Kidney (tissue), 14 donors: ENCODE measurements around the gene USP6NL. TPM values are rescaled to one million over a fixed set of nuclear protein-coding genes. Genes with fewer than 3 reads are reported as not detected.
A peak's percentile ranks its signal among the peaks of the same experiment; 100 is the strongest.

Experiments used
- DNase-seq, 5 donors: peaks; one replicate each; pipeline ENCODE4 v3.0.0-alpha.2; 2013 to 2020
- FAIRE-seq: peaks from 2 replicates; lab custom pipeline; 2012; peaks lifted over from hg19 to GRCh38; lab: Jason Lieb, UNC
- H3K27ac ChIP-seq, 2 donors: one replicate each; pipeline ENCODE4 v1.7.0; 2013; ENCODE audit warnings: low read depth in 2 of 2, low read length in 2 of 2, inconsistent platforms in 1 of 2
- H3K27me3 ChIP-seq: one replicate; pipeline ENCODE4 v1.7.1; 2013; ENCODE audit warnings: low read length, inconsistent platforms; ENCODE audit not compliant: control insufficient read depth, insufficient read depth
- H3K36me3 ChIP-seq, 3 donors: one replicate each; pipeline versions ENCODE4 v1.7.0 to v1.7.1; 2013; ENCODE audit warnings: low read length in 3 of 3, control low read depth in 1 of 3, inconsistent platforms in 1 of 3; ENCODE audit not compliant: insufficient read depth in 3 of 3, control insufficient read depth in 2 of 3
- H3K4me1 ChIP-seq, 3 donors: one replicate each; pipeline versions ENCODE4 v1.7.0 to v1.7.1; 2013; ENCODE audit warnings: low read length in 3 of 3, inconsistent platforms in 1 of 3, low read depth in 1 of 3; ENCODE audit not compliant: control insufficient read depth in 2 of 3, insufficient read depth in 2 of 3
- H3K4me3 ChIP-seq, 3 donors: one replicate each; pipeline versions ENCODE4 v1.7.0 to v1.8.1; 2013; ENCODE audit warnings: low read length in 3 of 3, control low read depth in 1 of 3, inconsistent platforms in 1 of 3
- H3K9ac ChIP-seq, 3 donors: one replicate each; pipeline versions ENCODE4 v1.7.0 to v1.7.1; 2013; ENCODE audit warnings: low read length in 3 of 3, control low read depth in 1 of 3, inconsistent platforms in 1 of 3
- H3K9me3 ChIP-seq, 3 donors: one replicate each; pipeline versions ENCODE4 v1.7.0 to v1.7.1; 2013; ENCODE audit warnings: low read length in 3 of 3, control low read depth in 1 of 3, inconsistent platforms in 1 of 3; ENCODE audit not compliant: control insufficient read depth in 2 of 3, insufficient read depth in 1 of 3
- CTCF ChIP-seq: IDR thresholded peaks from 3 replicates; pipeline ENCODE4 v1.5.1; 2012; ENCODE audit warnings: mild to moderate bottlenecking, moderate library complexity, borderline replicate concordance; ENCODE audit not compliant: insufficient read depth; ENCODE audit errors: extremely low read depth
- intact Hi-C: fragments of 100-400 bp; cut with DNase I; formaldehyde crosslinking; loops from one replicate; pipeline ENCODE4 v1.11.1; 2022
- polyA plus RNA-seq: library from polyadenylated mRNA; stranded (reverse); fragments of 350-450 nt; fragmentation: Illumina TruSeq; extraction: RNeasy Lipid Tissue Mini Kit (QIAGEN cat#74804); gene quantifications from one replicate; pipeline ENCODE4 v1.2.3, GENCODE V29; 2014; ENCODE audit warnings: low read depth, low replicate concordance; ENCODE audit not compliant: insufficient read depth
- total RNA-seq: library from RNA; stranded (reverse); fragmentation: NEBNext Ultra II Directional; extraction: Animal tissue kit (Norgen Biotek cat#: 25700); gene quantifications from one replicate; pipeline ENCODE4 v1.2.1, GENCODE V29; 2021
- donor health status: control.
- donor health status: control.
- donor health status: control.
- donor health status: control.
- donor health status: control.
- donor health status: DM: yes; HTN: yes; CAD: no.
- donor health status: Normal renal cell carcinoma (clear cell type).

Gene USP6NL
- total and polyA plus RNA-seq, 2 donors from 2014 or later: 4.5 to 17.7 TPM

- H3K9ac ChIP-seq: no peak overlapping the region
- no peaks in the 10 kb centered on the region for H3K36me3 ChIP-seq
- intact Hi-C loops: no loop called here
- no peaks in the 10 kb centered on the region for H3K9me3 ChIP-seq
- no peaks in the 10 kb centered on the region for H3K4me1 ChIP-seq
- H3K27me3 ChIP-seq: no peaks in the 10 kb centered on the region
- TF ChIP-seq CTCF: no peak
- FAIRE-seq (peak; percentile 85), DNase-seq (no peak)
- no peak overlapping the region for H3K27ac ChIP-seq
- no peak overlapping the region for H3K4me3 ChIP-seq
These were observed 83.7 kb downstream of the USP6NL start for GRCh38 chr10:11527691-11528255.

GRCh38 chr10:11527068-11527467, 84.4 kb downstream of the USP6NL start:
- intact Hi-C loops: no loop called here
- no peaks in the 10 kb centered on the region for H3K36me3 ChIP-seq
- H3K9me3 ChIP-seq: no peaks in the 10 kb centered on the region
- H3K4me1 ChIP-seq: no peaks in the 10 kb centered on the region
- no peak for TF ChIP-seq CTCF
- H3K4me3 ChIP-seq: no peak overlapping the region
- DNase-seq (no peak), FAIRE-seq (no peak)
- no peaks in the 10 kb centered on the region for H3K27me3 ChIP-seq
- no peak overlapping the region for H3K9ac ChIP-seq
- H3K27ac ChIP-seq: no peak overlapping the region

GRCh38 chr10:11525503-11525902, 85.9 kb downstream of the USP6NL start:
- no peak overlapping the region for H3K9ac ChIP-seq
- TF ChIP-seq CTCF: no peak
- intact Hi-C loops: no loop called here
- no peaks in the 10 kb centered on the region for H3K27me3 ChIP-seq
- peak in 1 of 5 donors; percentile 91 for DNase-seq
- H3K27ac ChIP-seq: peak overlapping the region in 1 of 2 donors; percentile 10
- H3K36me3 ChIP-seq: no peaks in the 10 kb centered on the region
- H3K9me3 ChIP-seq: no peaks in the 10 kb centered on the region
- H3K4me1 ChIP-seq: no peaks in the 10 kb centered on the region
- H3K4me3 ChIP-seq: no peak overlapping the region
- FAIRE-seq: no peak

- FAIRE-seq: no peak
- H3K9ac ChIP-seq: no peak overlapping the region
- no peak overlapping the region for H3K27ac ChIP-seq
- no peak for TF ChIP-seq CTCF
- intact Hi-C loops: no loop called here
- H3K4me1 ChIP-seq: no peaks in the 10 kb centered on the region
- no peaks in the 10 kb centered on the region for H3K9me3 ChIP-seq
- no peak overlapping the region for H3K4me3 ChIP-seq
- H3K36me3 ChIP-seq: no peaks in the 10 kb centered on the region
- no peaks in the 10 kb centered on the region for H3K27me3 ChIP-seq
- DNase-seq: no peak
These were observed 88.6 kb downstream of the USP6NL start for GRCh38 chr10:11522821-11523245.
